Neural cell (in vitro differentiated cells): Measurements from ENCODE around the gene RBM20. TPM values are rescaled to one million over a fixed set of nuclear protein-coding genes. Genes with fewer than 3 reads are reported as not detected.

ENCODE experiments used
- H2AFZ ChIP-seq: fragments of 200-600, 300-800 bp; sonication (generic), shearing (Covaris generic); 2 replicates; pipeline ENCODE4 v1.6.0; 2014; ENCODE audit warnings: low read depth, mild to moderate bottlenecking, antibody characterized with exemption, low read length, moderate library complexity
- H3F3A ChIP-seq: fragments of 200-600 bp; shearing (Covaris generic); 2 replicates; pipeline ENCODE4 v1.6.1; 2016; ENCODE audit warnings: mild to moderate bottlenecking, moderate library complexity, mixed read lengths, antibody characterized with exemption, low read length; ENCODE audit not compliant: insufficient read depth, poor library complexity, severe bottlenecking
- H3K27ac ChIP-seq: fragments of 200-600, 300-800 bp; sonication (generic), shearing (Covaris generic); 2 replicates; pipeline ENCODE4 v1.5.1; 2014; ENCODE audit warnings: mild to moderate bottlenecking, low read length, moderate library complexity
- H3K27me3 ChIP-seq: fragments of 300-800, 200-600 bp; sonication (generic), shearing (Covaris generic); 2 replicates; pipeline ENCODE4 v1.6.0; 2014; ENCODE audit warnings: mild to moderate bottlenecking, low read depth, low read length, moderate library complexity; ENCODE audit not compliant: insufficient read depth
- H3K36me3 ChIP-seq: fragments of 300-800, 200-600 bp; sonication (generic), shearing (Covaris generic); 2 replicates; pipeline ENCODE4 v1.5.1; 2014; ENCODE audit warnings: mild to moderate bottlenecking, antibody characterized with exemption, low read length, moderate library complexity; ENCODE audit not compliant: insufficient read depth
- H3K4me2 ChIP-seq: fragments of 300-800, 200-600 bp; sonication (generic), shearing (Covaris generic); 2 replicates; pipeline ENCODE4 v1.6.0; 2014; ENCODE audit warnings: mild to moderate bottlenecking, low read length
- H3K4me3 ChIP-seq: fragments of 300-800, 200-600 bp; sonication (generic), shearing (Covaris generic); 2 replicates; pipeline ENCODE4 v1.5.1; 2014; ENCODE audit warnings: mild to moderate bottlenecking, low read length, moderate library complexity
- H3K79me2 ChIP-seq: fragments of 200-600 bp; shearing (Covaris generic); replicated peaks from 2 replicates; pipeline ENCODE4 v1.6.0; 2014; ENCODE audit warnings: mild to moderate bottlenecking, low read length, moderate library complexity; ENCODE audit not compliant: insufficient read depth
- H3K9ac ChIP-seq: fragments of 300-800, 200-600 bp; sonication (generic), shearing (Covaris generic); 2 replicates; pipeline ENCODE4 v1.6.1; 2016; ENCODE audit warnings: mild to moderate bottlenecking, low read length, mixed read lengths
- H3K9me2 ChIP-seq: fragments of 200-600 bp; shearing (Covaris generic); 2 replicates; pipeline ENCODE4 v1.6.1; 2016; ENCODE audit warnings: mild to moderate bottlenecking, low read length, mixed read lengths; ENCODE audit not compliant: insufficient read depth
- H3K9me3 ChIP-seq: fragments of 200-600, 300-800 bp; sonication (generic), shearing (Covaris generic); 2 replicates; pipeline ENCODE4 v1.6.1; 2016; ENCODE audit warnings: mild to moderate bottlenecking, mixed run types, low read length, moderate library complexity, mixed read lengths
- H4K20me1 ChIP-seq: fragments of 200-600 bp; shearing (Covaris generic); 2 replicates; pipeline ENCODE4 v1.6.1; 2016; ENCODE audit warnings: mild to moderate bottlenecking, mixed run types; ENCODE audit not compliant: insufficient read depth
- EP300 ChIP-seq: fragments of 450-650 bp; conservative IDR thresholded peaks from 2 replicates; pipeline ENCODE4 v1.6.1; 2014; ENCODE audit warnings: antibody characterized with exemption, mild to moderate bottlenecking, moderate library complexity; ENCODE audit not compliant: poor library complexity, severe bottlenecking
- EZH2 ChIP-seq: fragments of 200-600, 300-800 bp; shearing (Covaris generic), sonication (generic); IDR thresholded peaks from 2 replicates; pipeline ENCODE4 v1.6.1; 2014; ENCODE audit warnings: antibody characterized with exemption, low read length, borderline replicate concordance, mild to moderate bottlenecking; ENCODE audit not compliant: insufficient read depth, poor library complexity, severe bottlenecking
- MXI1 ChIP-seq: fragments of 450-650 bp; conservative IDR thresholded peaks from 2 replicates; pipeline ENCODE4 v1.6.1; 2014; ENCODE audit warnings: antibody characterized with exemption, mild to moderate bottlenecking; ENCODE audit not compliant: poor library complexity, severe bottlenecking
- POLR2AphosphoS5 ChIP-seq: IDR thresholded peaks from 2 replicates; pipeline ENCODE4 v1.6.1; 2012
- RAD21 ChIP-seq: fragments of 450-650 bp; conservative IDR thresholded peaks from 2 replicates; pipeline ENCODE4 v1.6.1; 2014; ENCODE audit warnings: antibody characterized with exemption, mild to moderate bottlenecking, moderate library complexity
- SMC3 ChIP-seq: fragments of 450-650 bp; conservative IDR thresholded peaks from 2 replicates; pipeline ENCODE4 v1.6.1; 2014; ENCODE audit warnings: antibody characterized with exemption, mild to moderate bottlenecking, moderate library complexity; ENCODE audit not compliant: poor library complexity
- TAF1 ChIP-seq: IDR thresholded peaks from 2 replicates; pipeline ENCODE4 v1.6.1; 2012; ENCODE audit warnings: low read depth
- polyA plus RNA-seq: library from polyadenylated mRNA; depleted of rRNA; stranded (reverse); fragments of >200 nt; gene quantifications from 2 replicates; pipeline ENCODE4 v1.2.3, GENCODE V29; 2014
- TF ChIP-seq, protein P1 (sequence below): fragments of 450-650 bp; IDR thresholded peaks from 2 replicates; pipeline ENCODE4 v1.5.1; 2014; ENCODE audit warnings: antibody characterized with exemption, mild to moderate bottlenecking, moderate library complexity; ENCODE audit not compliant: poor library complexity, severe bottlenecking
- TF ChIP-seq, protein P2 (sequence below): IDR thresholded peaks from 2 replicates; pipeline ENCODE4 v1.6.1; 2012; ENCODE audit warnings: borderline replicate concordance

RBM20 gene
- polyA plus RNA-seq, 1 donor from 2014 or later: 0.07 TPM

DNA sequence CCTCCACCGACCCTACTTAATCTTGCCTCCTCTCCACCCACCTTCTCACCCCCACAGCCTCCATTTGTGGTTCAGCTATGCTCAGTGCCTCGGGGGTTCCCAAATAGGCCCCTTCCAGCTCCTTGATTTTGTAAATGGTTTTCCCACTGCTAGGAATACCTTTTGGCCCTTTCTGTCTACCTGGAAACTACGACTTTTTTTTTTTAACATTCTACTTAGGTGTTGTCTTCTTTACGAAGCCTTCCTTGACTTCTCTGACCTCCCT is 200.4 kb downstream of the RBM20 start (continued):
- TF ChIP-seq, protein P1, sequence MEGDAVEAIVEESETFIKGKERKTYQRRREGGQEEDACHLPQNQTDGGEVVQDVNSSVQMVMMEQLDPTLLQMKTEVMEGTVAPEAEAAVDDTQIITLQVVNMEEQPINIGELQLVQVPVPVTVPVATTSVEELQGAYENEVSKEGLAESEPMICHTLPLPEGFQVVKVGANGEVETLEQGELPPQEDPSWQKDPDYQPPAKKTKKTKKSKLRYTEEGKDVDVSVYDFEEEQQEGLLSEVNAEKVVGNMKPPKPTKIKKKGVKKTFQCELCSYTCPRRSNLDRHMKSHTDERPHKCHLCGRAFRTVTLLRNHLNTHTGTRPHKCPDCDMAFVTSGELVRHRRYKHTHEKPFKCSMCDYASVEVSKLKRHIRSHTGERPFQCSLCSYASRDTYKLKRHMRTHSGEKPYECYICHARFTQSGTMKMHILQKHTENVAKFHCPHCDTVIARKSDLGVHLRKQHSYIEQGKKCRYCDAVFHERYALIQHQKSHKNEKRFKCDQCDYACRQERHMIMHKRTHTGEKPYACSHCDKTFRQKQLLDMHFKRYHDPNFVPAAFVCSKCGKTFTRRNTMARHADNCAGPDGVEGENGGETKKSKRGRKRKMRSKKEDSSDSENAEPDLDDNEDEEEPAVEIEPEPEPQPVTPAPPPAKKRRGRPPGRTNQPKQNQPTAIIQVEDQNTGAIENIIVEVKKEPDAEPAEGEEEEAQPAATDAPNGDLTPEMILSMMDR: no peak
- TF ChIP-seq RAD21: no peak

DNA sequence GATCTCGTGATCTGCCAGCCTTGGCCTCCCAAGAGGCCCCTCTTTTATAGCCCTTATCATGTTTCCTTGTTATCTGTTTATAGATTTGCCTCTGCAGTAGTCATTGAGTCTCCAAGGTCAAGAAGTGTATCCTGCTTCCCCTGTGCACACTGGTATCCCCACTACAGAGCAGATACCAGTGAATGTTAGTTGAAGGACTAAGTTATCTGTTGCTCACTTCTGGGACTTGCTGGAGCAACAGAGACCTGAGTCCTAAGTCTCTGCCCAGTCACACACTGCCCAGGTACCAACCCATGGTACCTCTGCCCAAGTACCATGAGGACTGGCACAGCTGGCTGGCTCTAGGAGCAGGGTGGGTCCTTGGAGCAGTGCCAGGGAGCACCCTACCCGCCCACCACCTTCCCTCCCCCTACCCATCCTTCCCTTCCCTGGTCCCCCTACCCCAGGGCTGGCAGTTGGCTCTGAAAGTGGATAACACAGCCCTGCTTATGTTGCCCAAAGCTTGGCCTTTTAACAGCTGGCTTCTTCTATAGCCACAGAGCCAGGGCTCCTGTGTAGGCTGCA is 201.1 kb downstream of the RBM20 start:
- Histone ChIP-seq H3K79me2 (no peaks in the 10 kb centered on the region), H3K9ac (no peak overlapping the region), H3K4me2 (no peak overlapping the region), H3K9me3 (no peaks in the 10 kb centered on the region), H3K9me2 (no peaks in the 10 kb centered on the region), H2AFZ (no peak overlapping the region), H3K27ac (no peak overlapping the region), H3K36me3 (no peaks in the 10 kb centered on the region), H3K4me3 (no peak overlapping the region), H3K27me3 (no peaks in the 10 kb centered on the region), H4K20me1 (no peaks in the 10 kb centered on the region), H3F3A (no peaks in the 10 kb centered on the region)
- TF ChIP-seq EZH2 (no peak), POLR2AphosphoS5 (no peak), TAF1 (no peak), EP300 (no peak)
- TF ChIP-seq, protein P1: no peak

DNA sequence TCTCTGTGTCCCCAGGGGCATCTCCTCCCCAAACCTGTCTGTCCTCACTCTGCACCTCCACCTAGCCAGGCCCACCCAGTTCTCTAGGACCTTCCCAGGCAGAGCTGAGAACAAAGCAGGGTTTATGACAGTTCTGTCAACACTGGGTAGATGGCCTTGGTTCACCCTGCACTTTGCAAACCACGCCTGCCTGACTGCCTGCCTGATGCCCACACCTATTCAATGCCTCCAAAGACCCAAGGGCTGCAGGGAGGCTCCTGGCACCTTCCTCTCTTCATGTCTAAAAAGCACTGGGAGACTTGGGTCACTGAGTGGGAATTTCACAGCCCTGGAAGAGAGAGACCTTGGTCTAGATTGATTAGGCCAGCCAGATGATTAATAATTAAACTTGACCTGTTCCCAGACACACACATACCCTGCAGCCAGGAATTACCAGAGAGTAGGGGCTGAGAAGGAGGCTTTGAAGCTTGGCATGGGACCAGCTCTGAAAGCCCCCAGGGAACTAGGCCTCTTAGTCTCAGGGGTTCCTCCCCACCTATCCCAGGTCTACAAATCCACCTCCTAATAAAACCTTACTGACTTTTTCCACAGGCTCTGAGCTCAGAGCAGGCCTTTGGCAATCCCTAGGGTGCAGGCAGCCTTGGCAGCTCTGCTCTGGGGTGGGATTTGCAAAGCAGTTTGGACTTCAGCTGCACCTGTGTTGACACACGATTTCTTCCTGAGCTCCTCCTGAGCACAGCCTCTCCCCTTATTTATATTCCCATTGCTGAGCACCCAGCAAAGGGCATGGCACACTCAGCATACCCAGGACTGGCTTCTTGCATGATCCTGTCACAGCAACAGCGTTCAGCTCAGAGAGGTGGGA is 201.9 kb downstream of the RBM20 start:
- Histone ChIP-seq H3K9ac (no peak overlapping the region), H2AFZ (no peak overlapping the region), H3K4me2 (no peak overlapping the region), H3F3A (no peaks in the 10 kb centered on the region), H3K27ac (no peak overlapping the region), H3K9me3 (no peaks in the 10 kb centered on the region), H3K9me2 (no peaks in the 10 kb centered on the region), H4K20me1 (no peaks in the 10 kb centered on the region), H3K79me2 (no peaks in the 10 kb centered on the region), H3K4me3 (no peak overlapping the region), H3K27me3 (no peaks in the 10 kb centered on the region), H3K36me3 (no peaks in the 10 kb centered on the region)
- no peak for TF ChIP-seq POLR2AphosphoS5
- TF ChIP-seq TAF1: no peak
- TF ChIP-seq, protein P2, sequence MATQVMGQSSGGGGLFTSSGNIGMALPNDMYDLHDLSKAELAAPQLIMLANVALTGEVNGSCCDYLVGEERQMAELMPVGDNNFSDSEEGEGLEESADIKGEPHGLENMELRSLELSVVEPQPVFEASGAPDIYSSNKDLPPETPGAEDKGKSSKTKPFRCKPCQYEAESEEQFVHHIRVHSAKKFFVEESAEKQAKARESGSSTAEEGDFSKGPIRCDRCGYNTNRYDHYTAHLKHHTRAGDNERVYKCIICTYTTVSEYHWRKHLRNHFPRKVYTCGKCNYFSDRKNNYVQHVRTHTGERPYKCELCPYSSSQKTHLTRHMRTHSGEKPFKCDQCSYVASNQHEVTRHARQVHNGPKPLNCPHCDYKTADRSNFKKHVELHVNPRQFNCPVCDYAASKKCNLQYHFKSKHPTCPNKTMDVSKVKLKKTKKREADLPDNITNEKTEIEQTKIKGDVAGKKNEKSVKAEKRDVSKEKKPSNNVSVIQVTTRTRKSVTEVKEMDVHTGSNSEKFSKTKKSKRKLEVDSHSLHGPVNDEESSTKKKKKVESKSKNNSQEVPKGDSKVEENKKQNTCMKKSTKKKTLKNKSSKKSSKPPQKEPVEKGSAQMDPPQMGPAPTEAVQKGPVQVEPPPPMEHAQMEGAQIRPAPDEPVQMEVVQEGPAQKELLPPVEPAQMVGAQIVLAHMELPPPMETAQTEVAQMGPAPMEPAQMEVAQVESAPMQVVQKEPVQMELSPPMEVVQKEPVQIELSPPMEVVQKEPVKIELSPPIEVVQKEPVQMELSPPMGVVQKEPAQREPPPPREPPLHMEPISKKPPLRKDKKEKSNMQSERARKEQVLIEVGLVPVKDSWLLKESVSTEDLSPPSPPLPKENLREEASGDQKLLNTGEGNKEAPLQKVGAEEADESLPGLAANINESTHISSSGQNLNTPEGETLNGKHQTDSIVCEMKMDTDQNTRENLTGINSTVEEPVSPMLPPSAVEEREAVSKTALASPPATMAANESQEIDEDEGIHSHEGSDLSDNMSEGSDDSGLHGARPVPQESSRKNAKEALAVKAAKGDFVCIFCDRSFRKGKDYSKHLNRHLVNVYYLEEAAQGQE: no peak
- no peak for TF ChIP-seq EP300
- TF ChIP-seq, protein P1: no peak
- no peak for TF ChIP-seq SMC3
- no peak for TF ChIP-seq RAD21
- no peak for TF ChIP-seq EZH2
- no peak for TF ChIP-seq MXI1
